T-helper 17 cell (primary cell): ENCODE results near the gene TRIM38. TPM values are rescaled to one million over a fixed set of nuclear protein-coding genes. Genes with fewer than 3 reads are reported as not detected.

ENCODE experiments used
- ATAC-seq: fragments of 150-1000 bp; cut with Tn5 transposase; 2 replicates; pipeline ENCODE4 v1.10.0; 2021; ENCODE audit warnings: mild to moderate bottlenecking, moderate library complexity
- DNase-seq, 3 donors: peaks; one replicate each; pipeline versions ENCODE4 v3.0.0 to v3.0.0-alpha.2; 2020 to 2021
- H3K9me3 ChIP-seq: one replicate; pipeline ENCODE4 v1.7.0; 2013; ENCODE audit warnings: low read length, mild to moderate bottlenecking; ENCODE audit not compliant: control insufficient read depth, poor library complexity, severe bottlenecking
- H3K27ac Mint-ChIP-seq: one replicate; pipeline ENCODE4 v1.8.0; 2022; ENCODE audit warnings: mild to moderate bottlenecking, moderate library complexity, mixed read lengths
- H3K27me3 Mint-ChIP-seq: one replicate; pipeline ENCODE4 v1.8.0; 2022; ENCODE audit warnings: mixed read lengths
- H3K36me3 Mint-ChIP-seq: one replicate; pipeline ENCODE4 v1.8.0; 2022; ENCODE audit warnings: low read depth, mixed read lengths
- H3K4me1 Mint-ChIP-seq: one replicate; pipeline ENCODE4 v1.8.0; 2022; ENCODE audit warnings: mild to moderate bottlenecking, mixed read lengths
- H3K4me3 Mint-ChIP-seq: one replicate; pipeline ENCODE4 v1.8.0; 2022; ENCODE audit warnings: mild to moderate bottlenecking, moderate library complexity, mixed read lengths
- total RNA-seq, 4 donors: library from RNA in 2 of 4; stranded (reverse) in 2 of 4; gene quantifications; one replicate each; pipeline ENCODE4 v1.2.3 and lab custom pipeline; 2022 to 2026

TRIM38 gene
- total RNA-seq, 2 donors from 2014 or later = 17.5 to 19.9 TPM

GRCh38 chr6:26031595-26032339 lies 69.2 kb downstream of the TRIM38 start:
- DNase-seq = peak; percentile 53 to 79 (median 67)
- Mint-ChIP-seq H3K27ac (peak overlapping the region; percentile 97), H3K4me3 (peak overlapping the region; percentile 90), H3K4me1 (peaks cover 43% of the 10 kb centered on the region), H3K27me3 (peaks cover 4% of the 10 kb centered on the region), H3K36me3 (peaks cover 2% of the 10 kb centered on the region)
- peak; percentile 74 for ATAC-seq
- H3K9me3 ChIP-seq = no peaks in the 10 kb centered on the region

- Mint-ChIP-seq H3K4me3 (peak overlapping the region; percentile 90), H3K27ac (peak overlapping the region; percentile 97), H3K4me1 (peaks cover 37% of the 10 kb centered on the region), H3K36me3 (no peaks in the 10 kb centered on the region), H3K27me3 (peaks cover 4% of the 10 kb centered on the region)
- no peak for DNase-seq
- H3K9me3 ChIP-seq = no peaks in the 10 kb centered on the region
- ATAC-seq = peak; percentile 10
Observed at GRCh38 chr6:26032340-26033084, 69.9 kb downstream of the TRIM38 start.

- H3K4me1 Mint-ChIP-seq = peaks cover 32% of the 10 kb centered on the region
- H3K27ac Mint-ChIP-seq = peak overlapping the region; percentile 97
Observed at GRCh38 chr6:26033085-26033940, 70.7 kb downstream of the TRIM38 start.

GRCh38 chr6:26033941-26034354 lies 71.3 kb downstream of the TRIM38 start:
- Mint-ChIP-seq H3K4me1 (peaks cover 29% of the 10 kb centered on the region), H3K36me3 (no peaks in the 10 kb centered on the region)
- DNase-seq = no peak

More at GRCh38 chr6:26033085-26033940, 70.7 kb downstream of the TRIM38 start:
- Mint-ChIP-seq H3K36me3 (no peaks in the 10 kb centered on the region), H3K4me3 (peak overlapping the region; percentile 90), H3K27me3 (peaks cover 4% of the 10 kb centered on the region)
- no peaks in the 10 kb centered on the region for H3K9me3 ChIP-seq
- DNase-seq (peak; percentile 36 to 46 (median 42)), ATAC-seq (peak; percentile 75)

GRCh38 chr6:26034905-26035304 lies 72.3 kb downstream of the TRIM38 start:
- Mint-ChIP-seq H3K36me3 (no peaks in the 10 kb centered on the region), H3K27ac (peak overlapping the region; percentile 97), H3K4me1 (peaks cover 31% of the 10 kb centered on the region), H3K27me3 (peaks cover 4% of the 10 kb centered on the region), H3K4me3 (no peak overlapping the region)
- ATAC-seq (no peak), DNase-seq (no peak)
- H3K9me3 ChIP-seq = no peaks in the 10 kb centered on the region

More at GRCh38 chr6:26033941-26034354, 71.3 kb downstream of the TRIM38 start:
- Mint-ChIP-seq H3K27ac (peak overlapping the region; percentile 97), H3K4me3 (peak overlapping the region; percentile 90), H3K27me3 (peaks cover 4% of the 10 kb centered on the region)
- H3K9me3 ChIP-seq = no peaks in the 10 kb centered on the region
- no peak for ATAC-seq

Other genes starting within 250 kb of the TRIM38 start
- not detected for gene SLC17A4, start 208.1 kb upstream of the TRIM38 start, total RNA-seq
- gene SLC17A1, start 130.8 kb upstream of the TRIM38 start, total RNA-seq = under 1 TPM in 1 of 2 donors, not detected in 1; 0.52 TPM
- gene SLC17A3, start 88.6 kb upstream of the TRIM38 start, total RNA-seq = 1 to 10 TPM; 1.3 to 2.4 TPM
- gene SLC17A2, start 32.1 kb upstream of the TRIM38 start, total RNA-seq = not detected
- 1 to 10 TPM; 1.2 to 2.4 TPM for gene HFE, start 124.6 kb downstream of the TRIM38 start, total RNA-seq